ENCODE measurements around the gene GALC. TPM values are rescaled to one million over a fixed set of nuclear protein-coding genes. Genes with fewer than 3 reads are reported as not detected.
"Not testable (repeated sequence)": the region's sequence is repeated elsewhere in the genome, so short reads cannot be mapped to it uniquely, and the experiment has no call there.

GALC gene
- polyA plus RNA-seq (2013, experiment 1 of 2; ENCODE audit: insufficient read length) = 8.4 TPM
- polyA plus RNA-seq (2013, experiment 2 of 2; ENCODE audit: insufficient read length) = 11.0 TPM

- DNase-seq = peak; percentile 91
Measured at GRCh38 chr14:87992718-87993628, at the start of gene GALC. Gene GALC (minus strand): TSS chr14:87993182. CDS start chr14:87993164, 18 bp downstream.

DNA sequence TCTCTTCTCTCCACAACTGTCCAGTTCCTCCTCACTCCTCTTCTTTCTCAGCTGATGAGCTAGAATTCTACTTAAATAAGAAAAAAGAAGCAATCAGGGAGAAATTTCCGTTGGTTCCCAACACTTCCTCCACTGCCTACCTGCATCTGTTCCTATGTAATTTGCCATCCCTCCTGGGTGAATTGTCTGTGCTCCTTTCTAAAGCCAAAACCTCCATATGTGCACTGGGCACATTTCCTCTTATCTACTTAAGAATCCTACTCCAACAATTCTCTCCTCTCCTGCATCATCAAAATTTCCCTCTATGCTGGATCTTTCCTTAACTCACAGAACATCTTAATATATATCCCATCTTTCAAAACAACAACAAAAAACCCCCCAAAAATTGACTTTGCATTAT is 47.2 kb upstream of the GALC start:
- no peak for DNase-seq

GRCh38 chr14:88039197-88039596 is 46.2 kb upstream of the GALC start:
- no peak for DNase-seq

DNA sequence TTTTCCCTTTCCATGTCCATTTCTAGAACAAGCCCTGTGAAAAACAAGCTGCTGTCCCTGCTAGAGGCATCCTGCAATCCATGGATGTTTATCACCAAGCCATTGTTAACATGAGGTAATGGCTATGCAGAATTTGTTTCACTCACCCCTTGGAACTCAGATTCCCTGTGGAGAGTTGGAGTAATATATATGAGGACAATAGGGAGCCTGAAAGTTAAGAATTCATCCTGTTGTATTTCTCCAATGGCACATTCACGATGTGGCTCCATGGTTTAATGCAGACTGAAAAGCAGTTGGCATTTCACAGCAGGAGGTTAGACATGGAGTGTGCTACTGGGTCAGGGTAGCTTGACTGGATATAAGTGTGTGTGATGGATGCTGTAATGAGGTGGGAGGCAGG is 44.3 kb upstream of the GALC start:
- no peak for DNase-seq

GRCh38 chr14:88036422-88036821 is 43.4 kb upstream of the GALC start:
- no peak for DNase-seq

DNA sequence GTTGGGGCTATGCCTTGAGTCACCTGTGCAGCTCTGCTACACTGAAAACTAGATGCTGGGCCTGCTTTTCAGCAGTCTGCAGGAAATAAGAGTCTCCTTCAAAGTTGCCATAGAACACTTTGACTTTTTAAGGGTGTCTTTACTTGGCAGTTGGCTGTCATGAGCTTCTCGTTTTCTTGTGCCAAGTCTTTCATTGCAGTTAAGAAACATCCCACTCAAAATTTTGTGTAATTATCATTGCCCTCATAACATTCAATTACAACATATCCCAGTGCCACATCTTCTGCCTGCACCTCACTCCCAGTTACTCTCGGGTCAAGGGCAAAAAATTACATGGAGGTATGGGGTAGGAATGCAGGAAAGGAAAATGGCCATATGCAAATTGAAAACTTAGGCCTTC is 41.1 kb upstream of the GALC start:
- DNase-seq = no peak

DNA sequence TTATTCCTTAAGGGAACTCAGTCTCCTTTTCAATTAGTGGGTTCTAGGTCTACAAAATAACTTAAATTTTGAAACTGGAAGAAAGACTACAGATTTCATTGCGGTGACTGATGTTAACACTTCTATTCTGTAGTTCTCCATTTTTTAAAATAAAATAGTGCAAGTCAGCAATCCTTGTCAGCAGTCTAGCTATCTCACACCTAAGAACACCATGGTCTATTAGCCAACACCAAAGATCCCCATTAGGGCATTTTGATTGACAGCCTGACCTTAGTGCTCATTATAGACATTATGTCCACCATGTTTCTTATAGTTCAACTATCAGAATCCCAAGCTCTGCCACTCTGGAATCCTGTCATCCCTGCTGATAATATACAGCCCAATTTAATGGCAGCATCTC is 39.4 kb upstream of the GALC start:
- no peak for DNase-seq

DNA sequence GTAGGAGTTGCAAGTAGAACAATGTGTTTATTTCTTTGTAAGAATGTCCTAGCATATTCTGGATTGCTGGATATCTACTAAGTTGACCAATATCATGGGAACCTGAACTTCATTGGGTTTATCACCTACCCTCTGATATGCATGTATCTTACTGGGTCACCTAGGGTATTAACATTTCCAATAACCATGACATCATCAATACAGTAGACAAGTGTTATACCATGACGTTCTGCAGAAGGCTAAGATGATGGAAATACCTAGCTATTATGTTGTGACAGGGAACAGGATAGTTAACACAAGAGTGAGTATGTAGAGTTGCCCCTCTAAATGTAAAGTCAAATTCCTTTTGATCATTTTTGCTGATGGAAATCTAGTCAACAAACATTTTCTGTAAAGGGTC is 37.9 kb upstream of the GALC start:
- DNase-seq = no peak

- DNase-seq = no peak
Measured at GRCh38 chr14:88030079-88030478, 37.1 kb upstream of the GALC start.

- DNase-seq = no peak
Measured at GRCh38 chr14:88029500-88029899, 36.5 kb upstream of the GALC start.

DNA sequence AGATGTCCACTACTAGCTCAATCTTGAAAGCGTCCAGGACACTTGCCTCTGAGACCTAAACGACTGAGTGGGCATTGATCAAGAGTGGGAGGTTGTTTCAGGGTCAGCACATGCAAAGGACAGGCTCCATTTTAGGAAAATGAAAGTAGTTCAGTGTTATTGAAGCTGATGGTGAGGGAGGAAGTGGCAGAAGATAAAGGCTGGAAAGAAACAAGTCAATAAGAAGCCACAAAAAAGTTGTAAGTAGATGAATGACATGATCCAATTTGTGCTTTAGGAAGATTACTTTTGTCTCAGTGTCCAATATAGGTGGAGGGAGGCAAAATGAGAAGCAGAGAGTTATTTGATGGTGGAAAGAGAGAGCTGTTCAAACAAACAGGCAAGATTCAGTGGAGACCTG is 33.9 kb upstream of the GALC start:
- no peak for DNase-seq

DNA sequence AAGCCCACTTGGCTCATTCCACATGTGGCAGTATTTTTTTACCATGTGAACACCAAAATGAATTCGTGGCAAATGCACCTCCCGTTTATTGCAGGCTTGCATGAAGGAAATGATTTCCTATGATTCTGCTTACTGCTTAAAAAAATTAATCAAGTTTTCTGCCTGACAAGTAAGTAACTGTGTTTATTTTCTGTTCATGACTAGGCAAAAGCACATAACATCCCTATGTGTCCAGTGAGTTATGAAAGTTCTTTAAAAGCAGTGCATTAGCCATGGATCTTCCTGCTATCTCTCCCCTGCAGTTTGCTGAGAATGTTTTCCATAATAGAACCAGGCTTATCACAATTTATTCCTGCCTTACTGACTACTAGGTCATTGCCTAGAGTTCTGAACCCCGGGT is 32.3 kb upstream of the GALC start:
- no peak for DNase-seq

DNA sequence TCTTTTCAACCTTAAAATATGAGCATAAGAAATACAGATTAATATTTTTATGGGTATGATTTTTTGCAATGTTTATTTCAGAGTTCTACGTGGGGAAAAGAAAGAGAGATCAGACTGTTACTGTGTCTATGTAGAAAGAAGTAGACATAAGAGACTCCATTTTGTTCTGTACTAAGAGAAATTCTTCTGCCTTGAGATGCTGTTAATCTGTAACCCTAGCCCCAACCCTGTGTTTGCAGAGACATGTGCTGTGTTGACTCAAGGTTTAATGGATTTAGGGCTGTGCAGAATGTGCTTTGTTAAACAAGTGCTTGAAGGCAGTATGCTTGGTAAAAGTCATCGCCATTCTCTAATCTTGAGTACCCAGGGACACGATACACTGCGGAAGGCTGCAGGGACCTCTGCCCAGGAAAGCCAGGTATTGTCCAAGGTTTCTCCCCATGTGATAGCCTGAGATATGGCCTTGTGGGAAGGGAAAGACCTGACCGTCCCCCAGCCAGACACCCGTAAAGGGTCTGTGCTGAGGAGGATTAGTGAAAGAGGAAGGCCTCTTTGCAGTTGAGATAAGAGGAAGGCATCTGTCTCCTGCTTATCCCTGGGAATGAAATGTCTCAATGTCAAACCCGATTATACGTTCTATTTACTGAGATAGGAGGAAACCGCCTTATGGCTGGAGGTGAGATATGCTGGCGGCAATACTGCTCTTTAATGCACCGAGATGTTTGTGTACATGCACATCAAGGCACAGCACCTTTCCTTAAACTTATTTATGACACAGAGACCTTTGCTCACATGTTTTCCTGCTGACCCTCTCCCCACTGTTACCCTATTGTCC is 31.5 kb upstream of the GALC start:
- not testable (repeated sequence) for DNase-seq

DNA sequence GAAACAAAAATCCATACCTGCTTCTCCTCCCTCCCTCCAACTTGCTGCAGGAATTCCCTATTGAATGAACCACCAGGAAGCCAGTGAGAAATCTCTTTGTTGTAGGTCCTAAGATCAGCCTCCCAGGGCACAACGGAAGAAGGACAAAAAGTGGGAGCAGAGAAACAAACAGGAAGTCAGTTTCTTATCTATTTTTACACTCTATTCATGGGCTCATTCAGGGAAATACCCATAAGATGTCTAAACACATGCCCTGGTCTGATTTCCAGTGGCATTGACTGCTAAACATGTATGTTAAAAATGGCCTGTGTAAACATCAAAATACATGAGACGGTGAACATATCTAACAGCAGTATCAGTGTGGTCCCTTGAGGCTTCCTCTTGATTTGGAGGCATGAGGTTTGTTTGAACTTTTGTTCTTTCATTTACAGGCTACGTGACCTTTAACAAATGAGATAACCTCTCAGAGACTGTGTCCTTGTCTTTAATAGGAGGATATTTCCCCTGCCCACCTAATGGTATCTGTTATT is 30.7 kb upstream of the GALC start:
- no peak for DNase-seq

- DNase-seq = no peak
Measured at GRCh38 chr14:88017535-88017934, 24.6 kb upstream of the GALC start.

GRCh38 chr14:88016768-88017167 is 23.8 kb upstream of the GALC start:
- DNase-seq = no peak

GRCh38 chr14:88013750-88014349 is 20.9 kb upstream of the GALC start:
- peak; percentile 69 for DNase-seq

DNA sequence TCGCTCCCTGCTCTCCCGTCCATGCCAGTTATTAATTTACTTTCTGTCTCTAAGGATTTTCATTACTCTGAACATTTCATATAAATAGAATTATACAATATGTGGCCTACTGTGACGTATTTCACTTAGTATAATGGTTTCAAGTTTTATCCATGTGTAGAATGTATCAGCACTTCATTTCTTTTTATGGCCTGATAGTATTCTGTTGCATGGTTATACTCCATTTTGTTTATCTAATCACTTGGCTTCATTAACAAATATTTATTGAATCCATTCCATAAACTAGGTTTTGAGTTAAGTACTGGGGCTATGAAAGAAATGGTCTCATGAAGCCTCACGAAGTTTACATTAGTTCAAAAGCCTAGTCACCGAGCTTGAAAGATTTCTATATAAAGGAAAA is 19.5 kb upstream of the GALC start:
- no peak for DNase-seq

GRCh38 chr14:88010331-88010730 is 17.3 kb upstream of the GALC start:
- no peak for DNase-seq

DNA sequence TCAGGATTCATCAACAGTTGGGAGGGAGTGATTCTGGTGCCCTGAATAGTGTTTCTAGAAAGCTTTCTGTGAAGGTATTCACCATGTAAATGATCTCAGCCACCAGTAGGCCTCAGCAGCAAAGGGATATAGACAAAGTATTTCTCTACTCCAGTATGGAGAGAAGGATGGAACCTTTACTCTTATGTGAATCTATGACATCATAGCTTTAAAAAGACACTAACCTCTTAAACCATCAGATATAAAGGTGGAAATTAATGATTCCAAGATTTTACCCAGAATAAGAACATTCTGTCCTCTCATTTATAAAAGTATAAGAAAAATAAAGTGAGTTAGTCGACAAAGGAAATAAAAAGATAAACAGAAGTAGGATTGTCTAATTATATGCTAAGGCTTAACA is 16.5 kb upstream of the GALC start:
- DNase-seq = no peak

DNA sequence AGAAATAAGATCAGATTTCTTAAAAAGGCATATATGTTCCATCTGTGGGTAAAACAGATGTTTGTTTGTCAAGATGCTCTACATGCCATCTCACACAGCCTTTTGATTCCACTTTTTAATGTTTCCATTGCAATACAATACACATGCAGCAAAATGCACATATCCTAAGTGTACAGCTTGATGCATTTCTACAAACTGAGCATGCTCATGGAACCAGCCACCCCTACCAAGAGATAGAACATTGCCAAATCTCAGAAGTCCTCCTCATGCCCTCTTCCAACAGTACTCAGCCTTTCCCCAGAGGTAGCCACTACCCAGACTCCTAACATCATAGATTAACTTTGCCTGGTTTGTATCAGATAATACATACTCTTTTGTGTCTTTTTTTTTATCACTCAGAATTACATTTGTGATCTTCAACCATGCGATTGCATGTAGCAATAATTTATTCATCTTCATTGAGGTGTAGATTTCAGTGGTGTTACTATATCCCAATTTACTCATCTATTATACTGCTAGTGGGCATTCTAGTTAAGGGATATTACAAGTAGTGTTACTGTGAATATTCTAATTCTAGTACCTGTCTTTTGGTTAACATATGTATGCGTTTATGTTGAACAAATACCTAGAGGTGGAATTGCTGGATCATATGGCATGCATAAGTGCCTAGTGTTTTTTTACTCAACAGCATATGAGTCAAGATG is 15.2 kb upstream of the GALC start:
- DNase-seq = no peak

GRCh38 chr14:88007608-88008007 is 14.6 kb upstream of the GALC start:
- DNase-seq = no peak

All from fibroblast of skin of back (primary cell).